ENCODE results near the gene VSX1.

- TF ChIP-seq RCOR1 (IDR thresholded peaks at IDR 0.05; ENCODE audit: insufficient replicate concordance, low read length) (no peak), CTCF (conservative IDR thresholded peaks at IDR 0.05; ENCODE audit: low read depth, low read length) (no peak), RFX5 (IDR thresholded peaks at IDR 0.05; ENCODE audit: low read depth, low read length) (no peak), POLR2A (IDR thresholded peaks at IDR 0.05; ENCODE audit: low read depth, low read length) (no peak), USF2 (IDR thresholded peaks at IDR 0.05; ENCODE audit: low read depth, low read length) (no peak), MAFK (IDR thresholded peaks at IDR 0.05; ENCODE audit: low read depth, low read length) (no peak), RAD21 (IDR thresholded peaks at IDR 0.05; ENCODE audit: low read length) (no peak), CEBPB (IDR thresholded peaks at IDR 0.05; ENCODE audit: low read depth, low read length) (no peak), BHLHE40 (IDR thresholded peaks at IDR 0.05; ENCODE audit: low read depth, low read length) (no peak), MXI1 (IDR thresholded peaks at IDR 0.05; ENCODE audit: borderline replicate concordance, low read depth, low read length) (no peak), CHD1 (IDR thresholded peaks at IDR 0.05; ENCODE audit: low read depth, low read length) (no peak), SMC3 (IDR thresholded peaks at IDR 0.05; ENCODE audit: low read depth, low read length) (no peak), MAZ (IDR thresholded peaks at IDR 0.05; ENCODE audit: borderline replicate concordance, low read depth, low read length) (no peak), NFE2L2 (IDR thresholded peaks at IDR 0.05; ENCODE audit: low read depth, low read length) (no peak)
Observed at GRCh38 chr20:25081730-25082497, at the start of gene VSX1.

All from IMR-90 (cell line).